Epithelial cell of esophagus (primary cell): ENCODE data around the gene KDELR3.
A peak's percentile ranks its signal among the peaks of the same experiment; 100 is the strongest.

Experiments used
- DNase-seq: peaks from one replicate; pipeline ENCODE4 v3.0.0; 2010; ENCODE audit warnings: low read depth
- H3K4me3 ChIP-seq: 2 replicates; pipeline ENCODE4 v1.5.1; 2011; ENCODE audit warnings: mild to moderate bottlenecking, low read length, control low read depth
- TF ChIP-seq, protein P1 (sequence below): IDR thresholded peaks from 2 replicates; pipeline ENCODE4 v1.5.1; 2011; ENCODE audit warnings: low read depth, mild to moderate bottlenecking, low read length, control low read depth, inconsistent platforms; ENCODE audit not compliant: insufficient read depth; ENCODE audit errors: missing control alignments

The KDELR3 gene

GRCh38 chr22:38456272-38456835 is 11.5 kb upstream of the KDELR3 start:
- H3K4me3 ChIP-seq, result no peak overlapping the region
- TF ChIP-seq, protein P1, sequence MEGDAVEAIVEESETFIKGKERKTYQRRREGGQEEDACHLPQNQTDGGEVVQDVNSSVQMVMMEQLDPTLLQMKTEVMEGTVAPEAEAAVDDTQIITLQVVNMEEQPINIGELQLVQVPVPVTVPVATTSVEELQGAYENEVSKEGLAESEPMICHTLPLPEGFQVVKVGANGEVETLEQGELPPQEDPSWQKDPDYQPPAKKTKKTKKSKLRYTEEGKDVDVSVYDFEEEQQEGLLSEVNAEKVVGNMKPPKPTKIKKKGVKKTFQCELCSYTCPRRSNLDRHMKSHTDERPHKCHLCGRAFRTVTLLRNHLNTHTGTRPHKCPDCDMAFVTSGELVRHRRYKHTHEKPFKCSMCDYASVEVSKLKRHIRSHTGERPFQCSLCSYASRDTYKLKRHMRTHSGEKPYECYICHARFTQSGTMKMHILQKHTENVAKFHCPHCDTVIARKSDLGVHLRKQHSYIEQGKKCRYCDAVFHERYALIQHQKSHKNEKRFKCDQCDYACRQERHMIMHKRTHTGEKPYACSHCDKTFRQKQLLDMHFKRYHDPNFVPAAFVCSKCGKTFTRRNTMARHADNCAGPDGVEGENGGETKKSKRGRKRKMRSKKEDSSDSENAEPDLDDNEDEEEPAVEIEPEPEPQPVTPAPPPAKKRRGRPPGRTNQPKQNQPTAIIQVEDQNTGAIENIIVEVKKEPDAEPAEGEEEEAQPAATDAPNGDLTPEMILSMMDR, result no peak
- DNase-seq, result no peak

- H3K4me3 ChIP-seq, result no peak overlapping the region
- TF ChIP-seq, protein P1, result no peak
- DNase-seq, result no peak
These were observed 10.8 kb upstream of the KDELR3 start for GRCh38 chr22:38456841-38457699.

GRCh38 chr22:38460426-38460840 is 7.5 kb upstream of the KDELR3 start:
- no peak overlapping the region for H3K4me3 ChIP-seq
- TF ChIP-seq, protein P1, result no peak
- no peak for DNase-seq

GRCh38 chr22:38461057-38461413 is 6.9 kb upstream of the KDELR3 start:
- DNase-seq, result no peak
- no peak overlapping the region for H3K4me3 ChIP-seq
- TF ChIP-seq, protein P1, result no peak

DNA sequence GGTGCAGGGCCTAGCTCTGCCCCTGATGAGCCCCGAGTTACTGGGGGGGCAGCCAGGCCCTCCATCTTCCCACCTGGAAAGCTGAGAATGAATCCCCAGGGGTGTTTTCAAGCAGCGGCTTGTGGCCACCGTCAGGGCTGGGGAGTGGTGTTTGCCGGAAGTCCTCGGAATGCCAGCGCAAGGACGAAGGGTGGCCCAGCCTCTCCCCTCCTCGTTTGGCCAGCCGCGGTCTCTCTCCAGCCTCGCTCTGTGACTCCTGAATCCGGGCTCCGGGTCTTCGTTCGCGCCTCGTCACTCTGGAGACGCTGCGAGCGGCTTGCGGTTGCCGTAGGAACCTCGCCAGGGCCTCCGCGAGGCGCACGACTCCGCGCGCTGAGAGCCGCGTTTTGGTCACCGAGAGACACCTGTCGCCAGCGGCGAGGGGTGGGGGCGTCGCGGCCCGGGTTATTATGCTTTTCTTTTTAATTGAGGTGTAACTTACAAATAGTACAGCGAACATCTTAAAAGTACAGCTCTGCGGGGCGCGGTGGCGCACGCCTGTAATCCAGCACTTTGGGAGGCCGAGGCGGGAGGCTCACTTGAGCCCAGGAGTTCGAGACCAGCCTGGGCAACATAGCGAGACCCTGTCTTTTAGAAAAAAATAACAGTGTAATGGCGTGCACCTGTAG is 6.3 kb upstream of the KDELR3 start:
- H3K4me3 ChIP-seq, result no peak overlapping the region
- DNase-seq, result peak; percentile 88
- TF ChIP-seq, protein P1, result no peak

DNA sequence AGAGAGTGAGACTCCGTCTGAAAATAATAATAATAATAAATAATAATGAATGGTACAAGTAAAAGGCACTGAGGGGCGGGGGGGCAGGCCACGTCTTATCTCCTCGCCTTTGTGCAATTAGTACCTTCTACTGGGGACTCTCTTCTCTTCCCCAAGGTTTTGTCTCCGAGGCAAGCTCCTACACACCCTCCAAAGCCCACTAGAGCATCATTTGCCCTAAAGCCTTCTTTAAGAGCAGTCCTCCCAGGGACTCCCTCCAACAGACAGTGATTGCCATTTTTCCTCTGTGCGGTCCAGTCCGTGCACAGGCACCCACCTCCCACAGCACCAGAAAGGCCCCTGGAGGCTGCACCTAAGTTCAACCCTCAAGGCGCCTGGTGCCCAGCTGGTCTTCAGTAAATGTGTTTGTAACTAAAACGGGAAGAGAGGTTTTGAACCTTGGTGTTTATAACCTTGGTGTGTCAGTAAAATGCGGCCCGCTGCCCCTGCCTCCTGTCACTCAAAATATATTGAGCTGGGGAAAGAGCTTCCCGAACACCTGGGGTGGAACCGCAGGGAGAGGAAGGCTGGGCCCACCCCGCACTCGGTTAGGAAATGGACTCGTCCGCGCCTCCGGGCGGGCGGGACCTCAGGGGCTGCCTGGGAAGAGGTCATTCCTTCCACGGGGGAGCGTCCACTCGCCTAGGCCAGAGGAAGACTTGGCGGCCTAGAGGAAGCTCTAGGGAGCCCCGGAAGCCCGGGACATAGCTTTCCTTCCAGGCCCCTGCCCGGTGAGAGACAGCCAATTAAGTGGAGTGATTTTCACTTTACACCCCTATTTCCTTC is 4.7 kb upstream of the KDELR3 start:
- TF ChIP-seq, protein P1, result no peak
- no peak for DNase-seq
- H3K4me3 ChIP-seq, result no peak overlapping the region
